ENCODE data around the gene MCTS1.
"Not testable (repeated sequence)": the region's sequence is repeated elsewhere in the genome, so short reads cannot be mapped to it uniquely, and the experiment has no call there.

Gene MCTS1, protein sequence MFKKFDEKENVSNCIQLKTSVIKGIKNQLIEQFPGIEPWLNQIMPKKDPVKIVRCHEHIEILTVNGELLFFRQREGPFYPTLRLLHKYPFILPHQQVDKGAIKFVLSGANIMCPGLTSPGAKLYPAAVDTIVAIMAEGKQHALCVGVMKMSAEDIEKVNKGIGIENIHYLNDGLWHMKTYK

DNA sequence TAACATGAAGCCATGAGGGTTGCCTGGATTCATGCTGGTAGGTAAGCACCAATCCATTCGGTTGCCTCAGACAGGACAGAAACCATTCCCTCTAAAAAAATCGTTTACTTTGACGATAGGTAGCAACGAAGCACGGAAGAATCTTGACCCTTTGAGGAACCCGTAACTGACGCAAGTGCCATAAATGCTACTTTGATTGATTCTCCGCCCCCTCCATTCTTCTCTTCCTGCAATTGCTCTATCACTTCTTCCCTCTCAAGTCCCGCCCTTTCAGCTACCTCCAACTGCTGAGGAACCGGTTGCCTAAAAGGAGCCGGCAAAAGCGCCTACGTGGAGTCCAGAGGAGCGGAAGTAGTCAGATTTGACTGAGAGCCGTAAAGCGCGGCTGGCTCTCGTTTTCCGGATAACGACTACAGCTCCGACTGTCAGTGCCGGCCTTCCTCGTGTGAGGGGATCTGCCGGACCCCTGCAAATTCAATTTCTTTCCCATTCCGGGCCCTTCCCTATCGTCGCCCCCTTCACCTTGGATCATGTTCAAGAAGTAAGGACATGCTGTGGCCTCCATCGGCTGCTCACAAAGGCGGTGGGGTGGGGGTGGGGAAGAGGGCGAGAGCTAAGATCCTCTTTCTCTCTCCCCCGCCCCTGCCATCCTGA lies at the start of gene MCTS1:
TSS of gene MCTS1 (plus strand) at position 395 of the 654 bp plus-strand sequence. CDS start at position 531, 136 bp downstream.
- DNase-seq, result peak; percentile 88

DNA sequence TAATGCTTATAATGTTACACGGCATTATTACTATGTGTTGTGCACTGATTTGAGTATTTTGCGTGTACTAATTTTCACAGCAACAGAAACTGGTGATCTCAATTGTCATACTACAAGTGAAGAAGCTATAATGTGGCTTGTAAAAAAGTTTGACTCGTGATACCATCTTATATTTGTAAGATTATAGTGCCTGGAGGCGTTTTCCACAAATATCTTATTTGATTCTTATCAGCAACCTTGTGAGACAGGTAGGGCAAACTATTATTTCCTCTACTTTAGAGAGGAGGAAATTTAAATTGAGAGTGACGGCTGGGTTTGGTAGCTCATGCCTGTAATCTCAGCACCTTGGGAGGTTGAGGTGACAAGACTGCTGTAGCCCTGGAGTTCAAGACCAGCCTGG lies 47.6 kb upstream of the MCTS1 start:
- no peak for DNase-seq

DNA sequence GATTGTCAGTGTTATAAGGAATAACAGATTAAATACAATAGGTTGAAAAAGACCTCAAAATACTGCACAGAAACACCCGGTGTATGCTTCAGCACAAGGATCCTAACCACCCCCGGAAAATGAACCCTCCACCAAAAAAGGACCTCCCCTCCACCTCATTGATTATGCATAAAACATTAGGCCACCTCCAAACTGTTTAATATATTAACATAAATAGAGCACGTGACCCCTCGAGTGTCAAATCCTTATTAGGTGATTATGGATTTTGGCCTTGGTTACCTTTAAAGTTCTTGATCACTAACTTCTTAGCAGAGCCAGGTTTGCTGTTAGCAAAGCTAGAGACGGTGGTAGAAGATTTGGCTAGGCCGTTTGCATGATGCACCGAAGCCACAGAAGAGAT lies 44.1 kb upstream of the MCTS1 start:
- peak; percentile 2 for DNase-seq

DNA sequence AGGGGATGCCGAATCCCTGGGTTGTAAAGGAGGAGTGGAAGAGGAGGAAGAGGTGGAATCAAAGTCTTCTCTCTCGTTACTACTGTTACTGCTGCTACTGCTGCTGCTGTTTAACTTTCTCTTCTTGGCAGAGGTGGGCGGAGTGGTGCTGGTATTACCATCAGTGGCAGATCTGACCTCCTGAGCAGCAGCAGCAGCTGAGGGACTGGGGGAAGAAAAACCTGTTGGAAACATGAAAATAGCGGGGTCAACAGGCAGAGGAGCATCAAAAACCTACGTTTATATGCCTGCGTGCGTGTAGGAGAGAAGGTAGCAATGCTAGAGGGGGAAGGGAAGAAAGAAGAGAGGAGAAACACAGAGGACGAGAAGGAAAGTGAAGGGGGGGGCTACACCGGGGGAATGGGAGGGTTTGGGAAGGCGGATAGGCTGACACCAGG lies 43.5 kb upstream of the MCTS1 start:
- peak; percentile 40 for DNase-seq

DNA sequence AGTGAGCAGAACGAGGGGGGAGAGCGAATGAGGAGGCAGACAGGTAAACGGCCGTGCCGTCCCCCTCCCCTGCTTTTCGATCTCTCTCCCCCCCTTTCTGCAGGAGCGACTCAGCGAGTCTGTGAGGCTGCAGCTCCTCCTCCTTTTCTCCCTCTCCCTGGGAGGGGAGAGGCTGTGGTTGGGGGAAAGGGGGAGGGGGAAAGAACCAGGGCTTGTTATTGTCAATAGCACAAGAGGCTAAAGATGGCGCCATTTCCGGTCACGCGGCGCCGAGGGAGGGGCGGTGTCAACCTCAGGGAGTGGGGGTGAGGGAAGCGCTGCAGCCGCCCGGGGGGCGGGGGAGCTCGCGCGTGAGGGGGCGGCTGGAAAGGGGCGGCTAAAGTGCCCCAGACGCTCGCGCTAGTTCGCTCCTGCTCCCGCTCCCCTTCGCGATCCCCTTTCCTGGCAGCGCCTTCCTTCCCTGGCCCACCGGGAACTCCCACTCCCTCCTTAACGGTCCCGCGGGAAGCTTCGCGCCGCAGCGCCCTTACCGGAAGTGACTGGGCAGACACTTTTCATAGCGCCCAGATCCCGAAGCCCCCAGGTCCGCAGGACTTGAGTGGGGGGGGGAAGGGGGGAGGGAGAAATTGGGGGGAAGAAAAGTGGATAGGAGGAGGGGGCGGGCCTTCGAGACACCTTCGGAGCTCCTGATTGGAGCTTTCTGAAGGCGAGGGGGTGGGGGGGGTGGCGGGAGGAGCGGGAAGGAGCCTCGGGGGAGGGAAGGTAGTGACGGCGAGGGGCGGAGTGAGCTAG lies 42.9 kb upstream of the MCTS1 start, which contains the start of gene CUL4B:
TSS of gene CUL4B (minus strand) at position 121 of the 792 bp plus-strand sequence. CDS start 324 bp downstream, outside the sequence.
- peak; percentile 94 for DNase-seq

DNA sequence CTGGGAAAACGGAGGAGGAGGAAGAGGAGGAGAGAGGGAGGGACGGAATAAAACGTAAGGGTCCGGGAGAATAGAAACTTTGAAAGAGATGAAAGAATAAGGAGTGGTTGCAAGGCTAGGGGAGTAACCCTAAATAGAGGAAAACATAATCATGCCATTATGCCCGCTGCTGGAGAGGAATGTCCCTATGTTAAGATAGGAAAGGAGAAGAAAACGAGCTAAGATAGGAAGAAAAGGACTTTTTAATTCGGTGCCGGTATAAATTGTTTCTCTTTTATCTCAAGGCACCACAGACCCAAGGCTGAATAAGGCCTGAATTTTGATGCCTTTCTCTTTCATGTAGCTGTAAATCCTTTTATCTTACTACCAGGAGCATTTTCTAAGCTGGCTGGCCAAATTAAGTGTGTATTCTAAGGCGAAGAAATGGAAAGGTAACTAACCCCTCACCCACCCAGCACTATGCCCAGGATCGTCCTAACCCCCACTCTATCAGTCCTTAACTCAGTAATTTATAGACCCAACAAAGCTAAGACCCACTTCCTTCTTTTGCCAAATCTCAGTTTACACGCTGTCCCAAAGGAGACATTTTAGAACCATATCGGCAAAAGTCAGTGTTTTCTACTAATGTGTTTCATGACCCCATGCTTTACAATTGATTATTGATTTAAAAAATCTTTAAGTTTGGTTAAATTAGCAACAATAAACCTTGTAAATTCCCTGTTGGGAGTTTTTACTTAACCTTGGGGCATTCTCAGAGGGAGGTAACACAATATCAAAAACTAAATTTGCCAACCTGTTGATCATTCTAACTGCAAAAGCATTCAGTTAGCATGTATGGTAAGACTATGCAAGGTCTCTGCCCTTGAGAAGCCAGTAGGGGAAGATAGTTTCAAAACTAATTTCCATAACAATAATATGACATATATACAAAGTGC lies 42.0 kb upstream of the MCTS1 start:
- peak; percentile 15 for DNase-seq

DNA sequence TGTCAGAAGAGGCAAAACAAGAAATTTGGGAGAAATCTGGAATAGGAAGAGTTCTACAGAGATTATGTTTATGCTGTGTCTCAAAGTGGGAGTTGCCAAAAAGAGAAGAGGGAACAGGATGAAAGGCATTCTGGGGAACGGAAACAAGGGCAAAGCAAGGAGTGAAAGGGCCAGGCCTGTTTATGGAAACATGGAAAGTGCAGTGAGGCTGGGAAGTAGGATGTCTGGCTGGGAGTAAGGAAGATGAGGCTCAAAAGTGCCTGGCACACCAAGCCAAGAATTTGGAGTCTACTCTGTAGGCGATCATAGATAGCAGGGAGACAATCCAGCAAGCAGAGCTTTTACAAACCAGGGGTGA lies 41.4 kb upstream of the MCTS1 start:
- DNase-seq, result peak; percentile 19

DNA sequence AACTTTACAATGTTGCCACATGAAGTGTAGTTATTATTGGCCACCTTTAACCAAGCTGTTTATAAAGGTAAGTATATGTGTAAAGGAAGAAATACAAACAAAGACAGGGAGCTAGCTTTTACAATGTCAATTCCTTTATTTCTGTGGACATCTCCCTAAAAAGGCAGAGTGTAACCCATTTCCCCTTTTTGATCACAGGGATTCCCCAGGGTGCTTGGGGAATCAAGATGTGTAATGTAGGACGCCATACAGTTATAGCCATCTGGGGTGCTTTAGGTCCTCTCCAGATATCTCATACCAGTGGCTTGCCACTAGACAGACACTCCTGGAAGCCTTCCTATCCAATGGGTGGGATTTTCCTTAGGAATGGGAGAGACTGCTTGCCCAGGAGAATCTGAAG lies 39.0 kb upstream of the MCTS1 start:
- peak; percentile 29 for DNase-seq

DNA sequence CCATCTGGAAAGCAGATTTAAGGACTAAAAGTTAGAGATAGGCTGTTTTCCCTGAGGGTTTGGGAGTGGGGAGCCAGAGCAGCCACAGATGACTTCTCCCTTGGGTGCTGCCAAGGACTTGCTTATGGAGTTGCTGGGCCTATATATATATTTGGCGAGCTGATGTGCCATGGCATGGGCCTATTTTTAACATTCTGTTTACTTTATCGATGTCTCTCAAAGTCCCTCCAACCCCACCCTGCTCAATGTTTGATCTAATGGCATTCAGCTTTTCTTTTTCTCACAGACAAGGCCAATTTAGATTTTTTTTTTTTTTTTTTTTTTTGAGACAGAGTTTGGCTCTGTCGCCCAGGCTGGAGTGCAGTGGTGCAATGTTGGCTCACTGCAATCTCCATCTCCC lies 37.1 kb upstream of the MCTS1 start:
- no peak for DNase-seq

DNA sequence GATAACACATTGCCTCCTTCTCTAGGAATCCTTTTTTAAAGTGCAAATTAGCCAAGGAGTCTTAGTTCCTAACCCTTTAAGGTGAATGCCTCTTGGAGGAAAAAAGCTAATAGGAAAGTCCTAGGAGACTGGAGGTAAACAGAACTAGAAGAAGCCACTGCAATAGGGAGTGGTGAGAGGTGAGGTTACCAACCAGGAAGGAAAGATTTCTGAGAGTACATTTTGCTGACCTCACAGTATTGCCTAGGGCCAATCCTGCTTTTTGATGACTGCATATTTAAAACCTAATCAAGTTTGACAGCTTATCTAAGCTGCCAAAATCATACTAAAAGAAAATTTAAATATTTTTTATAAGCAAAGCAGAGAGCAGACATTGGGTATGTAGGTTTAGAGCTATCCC lies 35.9 kb upstream of the MCTS1 start:
- no peak for DNase-seq

DNA sequence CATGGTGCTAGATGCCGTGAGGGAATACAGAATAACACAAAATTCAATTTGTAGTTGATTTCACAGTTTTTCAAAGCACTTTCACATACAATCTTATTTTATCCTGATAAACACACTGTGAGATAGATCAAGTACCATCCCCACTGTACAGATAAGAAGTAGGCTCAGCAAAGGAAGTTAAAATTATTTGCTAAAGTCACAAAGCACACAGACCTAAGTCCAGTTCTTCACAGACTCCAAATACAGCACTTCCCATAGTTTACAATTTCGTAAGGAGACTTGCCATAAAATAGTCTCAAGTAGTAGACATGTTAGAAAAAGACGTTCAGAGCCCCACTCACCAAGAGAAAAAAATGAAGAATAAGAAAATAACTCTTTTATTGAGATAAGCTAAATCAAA lies 35.3 kb upstream of the MCTS1 start:
- no peak for DNase-seq

DNA sequence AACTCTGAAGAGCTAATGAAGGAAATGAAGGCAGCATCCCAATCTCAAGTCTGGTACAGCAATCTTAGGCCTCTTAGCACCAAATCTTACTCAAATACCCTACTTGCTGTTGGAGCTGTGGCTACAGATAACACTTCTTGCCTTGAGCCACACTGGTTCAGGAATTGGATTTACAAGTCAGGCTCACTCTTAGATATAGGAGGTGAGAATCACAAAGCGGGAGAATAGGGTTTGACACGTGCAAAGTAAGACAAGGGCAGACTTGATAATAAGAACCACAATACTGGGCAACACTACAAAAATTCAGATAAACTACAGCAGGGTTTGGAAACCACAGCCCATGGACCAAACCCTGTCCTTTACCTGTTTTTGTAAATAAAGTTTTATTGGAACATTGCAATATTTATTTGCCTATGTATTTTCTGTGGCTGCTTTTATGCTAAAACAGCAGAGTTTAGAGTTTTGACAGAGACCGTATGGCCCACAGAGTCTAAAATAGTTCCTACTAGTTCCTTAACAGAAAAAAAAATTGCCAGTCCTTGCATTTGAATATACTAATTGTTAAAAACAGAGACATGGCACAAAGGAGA lies 33.8 kb upstream of the MCTS1 start:
- no peak for DNase-seq

DNA sequence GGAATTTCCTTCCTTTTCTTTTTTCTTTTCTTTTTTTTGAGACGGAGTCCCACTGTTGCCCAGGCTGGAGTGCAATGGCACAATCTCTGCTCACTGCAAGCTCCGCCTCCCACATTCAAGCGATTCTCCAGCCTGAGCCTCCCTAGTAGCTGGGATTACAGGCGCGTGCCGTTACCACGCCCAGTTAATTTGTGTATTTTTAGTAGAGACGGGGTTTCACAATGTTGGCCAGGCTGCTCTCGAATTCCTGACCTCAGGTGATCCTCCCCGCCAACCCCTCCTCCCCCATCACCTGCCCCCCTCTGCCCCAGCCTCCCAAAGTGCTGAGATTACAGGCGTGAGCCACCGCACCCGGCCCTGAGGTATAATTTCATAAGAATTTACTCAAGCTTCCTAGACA lies 30.1 kb upstream of the MCTS1 start:
- DNase-seq, result not testable (repeated sequence)

DNA sequence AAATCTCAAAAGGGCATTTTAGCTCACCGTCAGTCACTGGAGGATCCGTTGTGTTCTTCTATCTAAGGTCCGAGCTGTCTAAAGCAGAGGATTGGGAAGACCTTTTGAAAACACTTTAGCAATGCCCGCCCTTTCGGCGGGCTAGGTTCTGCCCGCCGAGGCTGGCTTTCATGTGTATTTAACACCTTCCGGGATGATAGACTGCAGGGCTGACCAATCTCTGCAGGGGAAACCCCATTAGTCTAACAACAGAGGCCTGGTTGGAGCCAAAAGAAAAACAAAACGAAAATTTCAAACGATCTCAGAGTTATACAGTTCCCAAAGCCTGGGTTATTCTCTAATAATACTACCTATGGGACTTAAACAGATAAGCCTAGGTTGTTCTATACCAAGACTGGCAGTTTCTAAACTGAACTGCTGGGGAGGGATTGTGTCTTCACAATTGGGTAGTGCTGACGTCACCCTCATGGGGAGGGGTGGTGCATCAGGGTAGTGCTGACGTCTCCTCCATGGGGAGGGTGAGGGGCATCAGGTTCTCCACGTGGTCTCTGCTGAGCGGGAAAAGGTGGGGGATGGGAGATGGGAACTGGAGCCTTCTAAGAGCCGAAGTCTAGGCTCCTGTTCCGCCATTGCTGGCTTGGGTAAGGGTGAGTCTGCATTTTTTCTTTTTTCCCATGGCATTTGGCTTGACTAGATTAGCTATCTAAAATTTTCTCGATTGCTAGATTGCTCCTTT lies 28.4 kb upstream of the MCTS1 start:
- no peak for DNase-seq

DNA sequence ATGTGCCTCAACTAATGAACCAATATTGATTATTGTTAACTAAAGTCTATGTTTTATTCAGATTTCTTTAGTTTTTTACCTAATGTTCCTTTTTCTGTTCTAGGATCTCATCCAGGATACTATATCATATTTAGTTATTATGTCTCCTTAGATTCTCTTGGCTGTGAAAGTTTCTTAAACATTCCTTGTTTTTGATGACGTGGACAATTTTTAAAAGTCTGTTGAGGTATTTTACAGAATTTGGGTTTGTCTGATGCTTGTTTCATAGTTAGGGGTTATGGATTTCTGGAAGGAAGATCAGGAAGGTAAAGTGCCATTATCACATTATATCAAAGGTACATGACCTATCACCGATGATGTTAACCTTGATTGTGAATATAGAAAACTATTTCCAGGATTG lies 18.2 kb upstream of the MCTS1 start:
- no peak for DNase-seq

DNA sequence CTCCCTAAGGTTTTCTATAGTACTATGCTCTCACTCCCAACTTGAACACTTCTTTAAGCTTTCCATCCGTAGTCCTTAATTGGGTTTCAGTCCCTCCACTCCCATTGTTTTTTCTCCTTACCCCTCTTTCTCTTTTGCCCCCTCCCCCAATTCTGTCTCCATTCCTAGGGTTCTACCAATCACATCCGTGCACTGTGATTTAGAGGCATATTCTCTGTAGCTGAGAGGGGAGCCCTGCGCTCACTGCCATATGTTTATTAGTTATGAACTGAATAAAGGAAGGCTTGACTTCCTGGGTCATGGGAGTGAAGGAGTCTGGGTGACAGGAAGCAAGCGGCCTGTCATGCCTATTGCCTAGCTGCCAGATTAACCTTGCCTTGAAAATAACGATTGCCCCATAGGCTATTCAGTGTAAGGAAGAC lies 471 bp downstream of the MCTS1 start:
- peak; percentile 55 for DNase-seq

DNA sequence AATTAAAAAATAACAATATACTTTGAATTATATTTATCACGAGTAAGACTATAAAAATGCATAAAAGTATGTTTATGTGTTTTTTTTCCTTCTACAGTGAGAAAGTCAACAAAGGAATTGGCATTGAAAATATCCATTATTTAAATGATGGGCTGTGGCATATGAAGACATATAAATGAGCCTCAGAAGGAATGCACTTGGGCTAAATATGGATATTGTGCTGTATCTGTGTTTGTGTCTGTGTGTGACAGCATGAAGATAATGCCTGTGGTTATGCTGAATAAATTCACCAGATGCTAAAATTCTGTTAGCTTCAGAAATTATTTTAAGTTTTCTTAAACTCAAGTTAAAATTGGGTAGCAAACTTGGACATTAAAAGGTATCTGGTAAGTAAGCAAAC lies 8.2 kb downstream of the MCTS1 start:
- DNase-seq, result no peak

DNA sequence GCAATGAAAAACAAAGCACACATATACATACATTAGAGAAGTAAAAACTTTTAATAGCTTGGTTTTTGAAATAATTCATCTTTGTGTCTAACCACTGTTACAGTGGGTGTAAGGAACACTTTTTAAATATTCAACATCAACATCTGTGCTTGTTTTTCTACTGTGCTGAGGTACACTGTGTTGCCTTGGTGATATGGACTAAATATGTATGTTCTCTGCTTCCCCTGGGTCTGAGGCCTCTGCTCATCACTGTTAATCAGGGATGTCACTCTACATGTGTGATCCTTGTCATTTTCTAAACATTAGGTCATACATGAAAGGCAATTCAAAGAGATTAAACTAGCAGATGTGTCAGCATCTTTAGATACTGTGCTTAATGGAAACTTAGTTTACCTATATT lies 10.9 kb downstream of the MCTS1 start:
- no peak for DNase-seq

DNA sequence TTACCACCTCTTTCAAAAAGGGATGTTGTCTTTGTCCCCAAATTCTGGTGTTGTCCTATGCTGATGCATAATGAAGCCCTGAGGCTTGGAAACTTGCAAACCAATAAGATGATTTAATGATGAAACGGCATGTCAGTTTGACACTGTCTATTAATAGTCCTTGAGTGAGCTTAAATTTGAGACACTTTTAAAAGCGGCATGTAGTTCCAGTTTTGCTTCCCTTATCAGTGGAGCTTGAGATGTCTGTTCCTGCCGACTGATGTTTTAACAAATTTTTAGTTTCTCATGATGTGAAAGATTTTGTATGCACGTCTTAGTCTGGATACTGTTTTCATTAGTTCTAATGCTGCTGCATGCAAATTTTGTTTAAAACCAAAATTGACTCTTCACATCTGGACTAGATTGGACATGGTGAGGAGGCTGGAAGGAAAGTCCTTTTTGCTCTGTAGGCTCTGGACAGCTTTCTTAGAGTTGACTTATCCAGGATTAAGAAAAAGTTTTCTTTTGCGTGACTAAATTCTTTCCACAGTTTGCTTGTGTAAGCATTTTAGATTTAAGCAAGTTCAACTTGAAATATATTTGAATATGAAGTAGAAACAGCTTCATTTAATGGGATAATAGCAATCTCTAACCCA lies 14.2 kb downstream of the MCTS1 start:
- peak; percentile 2 for DNase-seq

DNA sequence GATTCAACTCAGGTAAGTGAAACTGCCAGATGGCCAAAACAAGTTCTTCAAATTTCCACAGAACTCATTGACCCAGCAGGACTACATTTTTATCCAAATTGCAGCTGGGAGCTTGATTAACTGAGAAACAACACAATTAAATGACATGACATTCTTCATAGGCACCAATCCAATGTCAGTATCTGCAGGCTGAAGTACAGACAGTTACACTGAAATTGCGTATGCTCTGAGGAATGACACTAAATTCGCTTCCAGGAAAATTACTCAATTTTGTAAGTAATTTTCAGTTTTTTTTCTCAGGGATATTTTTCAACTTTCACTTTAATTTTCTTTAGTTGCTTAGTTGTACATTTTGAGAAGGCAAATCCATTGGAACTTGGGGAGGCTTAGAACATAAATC lies 21.5 kb downstream of the MCTS1 start:
- DNase-seq, result peak; percentile 28

All from suppressor macrophage treated with lipopolysaccharide for 4 hours (primary cell).